Activated CD4-positive, alpha-beta memory T cell treated with anti-CD3 and anti-CD28 coated beads for 36 hours (primary cell): Measurements from ENCODE around the gene ZNF286A. TPM values are rescaled to one million over a fixed set of nuclear protein-coding genes. Genes with fewer than 3 reads are reported as not detected.
A peak's percentile ranks its signal among the peaks of the same experiment; 100 is the strongest.
"Not testable (repeated sequence)": the region's sequence is repeated elsewhere in the genome, so short reads cannot be mapped to it uniquely, and the experiment has no call there.

Source experiments
- CTCF ChIA-PET: fragments of 350-600 bp; sonication (Branson Sonifier 250); formaldehyde crosslinking; loops from one replicate; lab custom pipeline; 2021; ENCODE audit warnings: antibody characterized with exemption, inconsistent platforms; lab: Charles Lee
- POLR2A ChIA-PET: fragments of 350-600 bp; sonication (Branson Sonifier 250); formaldehyde crosslinking; loops from one replicate; lab custom pipeline; 2021; ENCODE audit warnings: antibody characterized with exemption; lab: Charles Lee
- DNase-seq: peaks from one replicate; pipeline ENCODE4 v3.0.0-alpha.2; 2020
- H3K27ac Mint-ChIP-seq: one replicate; pipeline ENCODE4 v1.8.0; 2021; ENCODE audit warnings: mixed read lengths
- H3K27me3 Mint-ChIP-seq: one replicate; pipeline ENCODE4 v1.8.0; 2021; ENCODE audit warnings: mixed read lengths
- H3K36me3 Mint-ChIP-seq: one replicate; pipeline ENCODE4 v1.8.0; 2021; ENCODE audit warnings: mixed read lengths
- H3K4me1 Mint-ChIP-seq: one replicate; pipeline ENCODE4 v1.8.0; 2021; ENCODE audit warnings: low read depth, mixed read lengths
- H3K4me3 Mint-ChIP-seq: one replicate; pipeline ENCODE4 v1.8.0; 2021; ENCODE audit warnings: mild to moderate bottlenecking, mixed read lengths
- H3K9me3 Mint-ChIP-seq: one replicate; pipeline ENCODE4 v1.8.0; 2021; ENCODE audit warnings: mixed read lengths
- intact Hi-C: fragments of 100-400 bp; cut with micrococcal nuclease; formaldehyde crosslinking; loops from one replicate; pipeline ENCODE4 v1.15.1; 2023
- total RNA-seq, 2 experiments: library from RNA; stranded (reverse); gene quantifications; one replicate each; pipeline ENCODE4 v1.2.3, GENCODE V29; 2021

The ZNF286A gene
- total RNA-seq, 2 experiments from 2014 or later = 22.9 to 24.5 TPM

- H3K27me3 Mint-ChIP-seq = no peaks in the 10 kb centered on the region
- ChIA-PET POLR2A (no interaction called here), CTCF (no interaction called here)
- H3K4me3 Mint-ChIP-seq = no peak overlapping the region
- DNase-seq = no peak
- intact Hi-C loops = no loop called here
- H3K4me1 Mint-ChIP-seq = no peaks in the 10 kb centered on the region
- H3K36me3 Mint-ChIP-seq = peaks cover 25% of the 10 kb centered on the region
- H3K9me3 Mint-ChIP-seq = no peaks in the 10 kb centered on the region
- no peak overlapping the region for H3K27ac Mint-ChIP-seq
These were observed 36.9 kb upstream of the ZNF286A start for GRCh38 chr17:15662681-15663080.

GRCh38 chr17:15663176-15663575 lies 36.4 kb upstream of the ZNF286A start:
- Mint-ChIP-seq H3K4me3 (no peak overlapping the region), H3K27ac (no peak overlapping the region), H3K4me1 (no peaks in the 10 kb centered on the region), H3K27me3 (no peaks in the 10 kb centered on the region), H3K36me3 (peaks cover 27% of the 10 kb centered on the region), H3K9me3 (no peaks in the 10 kb centered on the region)
- ChIA-PET POLR2A (no interaction called here), CTCF (no interaction called here)
- DNase-seq = no peak
- intact Hi-C loops = no loop called here

GRCh38 chr17:15663691-15664090 lies 35.9 kb upstream of the ZNF286A start:
- Mint-ChIP-seq H3K36me3 (peaks cover 29% of the 10 kb centered on the region), H3K27ac (no peak overlapping the region), H3K4me1 (no peaks in the 10 kb centered on the region), H3K9me3 (no peaks in the 10 kb centered on the region), H3K27me3 (no peaks in the 10 kb centered on the region), H3K4me3 (no peak overlapping the region)
- intact Hi-C loops = no loop called here
- POLR2A ChIA-PET = no interaction called here
- no peak for DNase-seq
- CTCF ChIA-PET = no interaction called here

GRCh38 chr17:15669526-15669925 lies 30.0 kb upstream of the ZNF286A start:
- H3K4me3 Mint-ChIP-seq, H3K27me3 Mint-ChIP-seq, H3K27ac Mint-ChIP-seq, intact Hi-C loops, H3K9me3 Mint-ChIP-seq, DNase-seq, POLR2A ChIA-PET, CTCF ChIA-PET, H3K4me1 Mint-ChIP-seq: not testable (repeated sequence)
- peaks cover 15% of the 10 kb centered on the region for H3K36me3 Mint-ChIP-seq

GRCh38 chr17:15674640-15675039 lies 24.9 kb upstream of the ZNF286A start:
- H3K9me3 Mint-ChIP-seq, intact Hi-C loops, H3K4me3 Mint-ChIP-seq, DNase-seq, H3K27me3 Mint-ChIP-seq, H3K27ac Mint-ChIP-seq, POLR2A ChIA-PET, CTCF ChIA-PET, H3K4me1 Mint-ChIP-seq: not testable (repeated sequence)
- H3K36me3 Mint-ChIP-seq = peaks cover 22% of the 10 kb centered on the region

DNA sequence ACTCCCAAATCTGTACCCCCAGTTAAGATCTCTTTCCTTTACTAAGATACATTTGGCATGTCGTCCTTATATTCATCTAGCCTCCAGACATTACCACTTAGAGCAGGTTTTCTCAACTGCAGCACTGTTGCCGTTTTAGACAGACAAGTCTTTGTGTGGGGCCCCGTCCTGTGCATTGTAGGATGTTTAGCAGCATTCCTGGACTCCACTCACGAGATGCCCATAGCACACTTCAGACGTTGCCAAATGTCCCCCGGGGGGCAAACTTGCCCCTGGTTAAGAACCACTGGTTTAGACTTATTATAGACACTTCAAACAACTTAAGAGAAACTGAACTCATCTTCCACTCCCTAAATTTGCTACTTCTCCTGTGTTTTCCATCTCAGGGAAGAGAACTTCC lies 23.6 kb upstream of the ZNF286A start:
- peaks cover 25% of the 10 kb centered on the region for H3K36me3 Mint-ChIP-seq
- H3K4me1 Mint-ChIP-seq, H3K4me3 Mint-ChIP-seq, intact Hi-C loops, CTCF ChIA-PET, POLR2A ChIA-PET, DNase-seq, H3K9me3 Mint-ChIP-seq, H3K27me3 Mint-ChIP-seq, H3K27ac Mint-ChIP-seq: not testable (repeated sequence)

GRCh38 chr17:15683135-15683534 lies 16.4 kb upstream of the ZNF286A start:
- H3K9me3 Mint-ChIP-seq, DNase-seq, H3K27me3 Mint-ChIP-seq, intact Hi-C loops, H3K36me3 Mint-ChIP-seq, CTCF ChIA-PET, POLR2A ChIA-PET: not testable (repeated sequence)
- Mint-ChIP-seq H3K4me3 (peak overlapping the region; percentile 92), H3K27ac (peak overlapping the region; percentile 88), H3K4me1 (peaks cover 18% of the 10 kb centered on the region)

GRCh38 chr17:15683824-15684478 lies 15.6 kb upstream of the ZNF286A start, which contains the start of gene TRIM16:
TRIM16 (minus strand) TSS chr17:15684311; CDS start chr17:15651609, 32,702 bp downstream.
- H3K9me3 Mint-ChIP-seq, POLR2A ChIA-PET, H3K36me3 Mint-ChIP-seq, intact Hi-C loops, CTCF ChIA-PET, H3K27me3 Mint-ChIP-seq: not testable (repeated sequence)
- peak; percentile 87 for DNase-seq
- peaks cover 18% of the 10 kb centered on the region for H3K4me1 Mint-ChIP-seq
- H3K4me3 Mint-ChIP-seq = peak within 1 kb of the TSS; percentile 92
- peak within 1 kb of the TSS; percentile 88 for H3K27ac Mint-ChIP-seq

DNA sequence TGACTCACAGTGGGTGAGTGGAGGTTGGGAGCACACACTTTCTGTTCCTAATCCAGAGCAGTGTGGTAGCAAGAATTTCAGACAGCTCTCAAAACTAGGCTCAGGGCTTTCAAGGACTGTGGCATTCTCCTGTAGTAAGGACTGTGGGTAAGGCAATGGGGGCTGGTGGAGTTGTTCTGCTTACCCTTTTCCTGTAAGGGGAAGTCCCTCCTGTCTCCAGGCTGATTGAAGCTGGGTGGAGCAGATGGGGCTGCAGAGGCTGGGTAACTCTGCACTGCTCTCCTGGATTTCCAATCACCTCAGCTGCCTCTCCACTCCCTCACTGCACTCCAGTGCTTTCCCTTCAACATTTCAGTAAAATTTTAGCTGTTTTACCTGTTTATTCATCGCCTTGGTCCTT lies 12.1 kb upstream of the ZNF286A start:
- H3K36me3 Mint-ChIP-seq, DNase-seq, H3K4me3 Mint-ChIP-seq, H3K27me3 Mint-ChIP-seq, intact Hi-C loops, POLR2A ChIA-PET, H3K9me3 Mint-ChIP-seq, H3K27ac Mint-ChIP-seq, CTCF ChIA-PET: not testable (repeated sequence)
- H3K4me1 Mint-ChIP-seq = peaks cover 13% of the 10 kb centered on the region

GRCh38 chr17:15698967-15699366 lies 585 bp upstream of the ZNF286A start:
- H3K27me3 Mint-ChIP-seq, CTCF ChIA-PET, H3K9me3 Mint-ChIP-seq, intact Hi-C loops, POLR2A ChIA-PET, DNase-seq, H3K4me1 Mint-ChIP-seq: not testable (repeated sequence)
- peak overlapping the region; percentile 85 for H3K27ac Mint-ChIP-seq
- peak overlapping the region; percentile 86 for H3K4me3 Mint-ChIP-seq
- H3K36me3 Mint-ChIP-seq = peaks cover 15% of the 10 kb centered on the region

- Mint-ChIP-seq H3K4me3 (peak overlapping the region; percentile 86), H3K36me3 (peaks cover 19% of the 10 kb centered on the region), H3K27ac (peak overlapping the region; percentile 85)
- POLR2A ChIA-PET, H3K4me1 Mint-ChIP-seq, H3K9me3 Mint-ChIP-seq, H3K27me3 Mint-ChIP-seq, CTCF ChIA-PET, intact Hi-C loops, DNase-seq: not testable (repeated sequence)
These were observed 385 bp downstream of the ZNF286A start for GRCh38 chr17:15699937-15700336.

DNA sequence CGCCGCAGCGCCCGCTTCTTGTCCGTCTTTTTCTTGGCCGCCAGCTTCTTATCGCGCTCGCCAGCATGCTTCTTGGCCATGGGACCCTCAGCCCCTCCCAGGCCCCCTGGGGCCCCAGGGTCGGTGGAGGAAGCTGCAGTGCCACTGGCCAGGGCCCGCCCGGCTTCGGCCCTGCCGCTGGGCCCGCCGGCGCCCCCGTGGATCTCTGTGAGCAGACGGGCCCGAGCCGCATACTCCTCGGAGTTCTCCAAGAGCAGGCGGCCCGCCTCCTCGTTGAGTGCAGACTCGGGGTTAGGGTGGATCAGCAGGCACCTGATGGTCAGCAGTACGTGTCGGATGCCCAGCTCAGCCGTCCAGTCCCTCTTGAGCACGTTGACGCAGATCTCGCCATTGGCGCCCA lies 4.7 kb downstream of the ZNF286A start:
- H3K4me3 Mint-ChIP-seq, H3K27me3 Mint-ChIP-seq, H3K27ac Mint-ChIP-seq, intact Hi-C loops, CTCF ChIA-PET, DNase-seq, POLR2A ChIA-PET, H3K4me1 Mint-ChIP-seq: not testable (repeated sequence)
- Mint-ChIP-seq H3K9me3 (peaks cover 22% of the 10 kb centered on the region), H3K36me3 (peaks cover 54% of the 10 kb centered on the region)

DNA sequence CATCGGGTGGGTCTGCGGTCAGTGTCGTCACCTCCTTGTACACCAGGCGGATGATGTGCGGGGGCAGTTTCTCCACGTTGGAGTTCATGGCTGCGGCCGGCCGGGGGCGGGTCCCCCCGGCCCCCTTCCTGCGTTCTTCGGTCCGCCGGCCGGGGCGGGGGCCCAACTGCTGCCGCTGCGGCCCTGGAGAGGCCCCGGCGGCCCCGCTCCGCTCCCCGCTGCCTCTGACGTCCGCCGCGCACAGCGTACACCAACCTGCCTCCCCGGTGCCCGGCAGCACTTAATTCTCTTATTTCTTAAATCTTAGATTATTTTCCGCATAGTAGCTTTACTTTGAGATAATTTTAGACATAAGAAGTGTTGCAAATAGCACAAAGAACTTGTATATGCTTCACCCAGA lies 5.3 kb downstream of the ZNF286A start:
- H3K27ac Mint-ChIP-seq, H3K4me1 Mint-ChIP-seq, DNase-seq, intact Hi-C loops, CTCF ChIA-PET, POLR2A ChIA-PET, H3K27me3 Mint-ChIP-seq, H3K4me3 Mint-ChIP-seq: not testable (repeated sequence)
- Mint-ChIP-seq H3K9me3 (peaks cover 27% of the 10 kb centered on the region), H3K36me3 (peaks cover 59% of the 10 kb centered on the region)
